Choroid plexus epithelial cell (primary cell): ENCODE measurements around the gene ESYT2.

Experiments used
- DNase-seq: peaks from one replicate; pipeline ENCODE4 v3.0.0-alpha.2; 2010; ENCODE audit warnings: low read depth
- H3K4me3 ChIP-seq: 2 replicates; pipeline ENCODE4 v1.5.1; 2011; ENCODE audit warnings: low read depth, mild to moderate bottlenecking, control low read depth, low read length, moderate library complexity
- CTCF ChIP-seq: conservative IDR thresholded peaks from 2 replicates; pipeline ENCODE4 v1.5.1; 2011; ENCODE audit warnings: low read depth, mild to moderate bottlenecking, control low read depth, inconsistent platforms, low read length, moderate library complexity

The ESYT2 gene

GRCh38 chr7:158694650-158695049 is 134.7 kb downstream of the ESYT2 start:
- DNase-seq = no peak
- H3K4me3 ChIP-seq = no peak overlapping the region
- TF ChIP-seq CTCF = no peak

- no peak overlapping the region for H3K4me3 ChIP-seq
- TF ChIP-seq CTCF = no peak
- DNase-seq = no peak
Measured at GRCh38 chr7:158689488-158689887, 139.8 kb downstream of the ESYT2 start.

- H3K4me3 ChIP-seq = no peak overlapping the region
- no peak for DNase-seq
- TF ChIP-seq CTCF = no peak
Measured at GRCh38 chr7:158687406-158687805, 141.9 kb downstream of the ESYT2 start.

- no peak overlapping the region for H3K4me3 ChIP-seq
- peak; percentile 77 for DNase-seq
Measured at GRCh38 chr7:158685693-158686092, 143.6 kb downstream of the ESYT2 start.

GRCh38 chr7:158684329-158684728 is 145.0 kb downstream of the ESYT2 start:
- H3K4me3 ChIP-seq = no peak overlapping the region
- no peak for TF ChIP-seq CTCF
- peak; percentile 59 for DNase-seq

More at GRCh38 chr7:158685693-158686092, 143.6 kb downstream of the ESYT2 start:
- no peak for TF ChIP-seq CTCF

GRCh38 chr7:158683541-158683940 is 145.8 kb downstream of the ESYT2 start:
- DNase-seq = peak; percentile 69
- no peak for TF ChIP-seq CTCF
- peak overlapping the region; percentile 17 for H3K4me3 ChIP-seq

- TF ChIP-seq CTCF = no peak
Measured at GRCh38 chr7:158682456-158682855, 146.9 kb downstream of the ESYT2 start.

More at GRCh38 chr7:158682456-158682855, 146.9 kb downstream of the ESYT2 start:
- DNase-seq = peak; percentile 42
- no peak overlapping the region for H3K4me3 ChIP-seq
